ENCODE measurements around the gene ANO10.
"Not testable (repeated sequence)": the region's sequence is repeated elsewhere in the genome, so short reads cannot be mapped to it uniquely, and the experiment has no call there.

ANO10 gene

GRCh38 chr3:43496740-43497375 is 125.0 kb downstream of the ANO10 start:
- TF ChIP-seq CTCF (IDR thresholded peaks at IDR 0.05; ENCODE audit: low read depth, low read length), result no peak
- no peak overlapping the region for H3K4me3 ChIP-seq (ENCODE audit: low read depth, low read length)

- not testable (repeated sequence) for H3K4me3 ChIP-seq (ENCODE audit: low read depth, low read length)
Observed at GRCh38 chr3:43492932-43493331, 128.9 kb downstream of the ANO10 start.

- not testable (repeated sequence) for H3K4me3 ChIP-seq (ENCODE audit: low read depth, low read length)
Observed at GRCh38 chr3:43491807-43492206, 130.0 kb downstream of the ANO10 start.

GRCh38 chr3:43490640-43491185 is 131.1 kb downstream of the ANO10 start:
- H3K4me3 ChIP-seq (ENCODE audit: low read depth, low read length), result no peak overlapping the region
- no peak for TF ChIP-seq CTCF (IDR thresholded peaks at IDR 0.05; ENCODE audit: low read depth, low read length)

- no peak for TF ChIP-seq CTCF (IDR thresholded peaks at IDR 0.05; ENCODE audit: low read depth, low read length)
- no peak overlapping the region for H3K4me3 ChIP-seq (ENCODE audit: low read depth, low read length)
Observed at GRCh38 chr3:43489930-43490329, 131.9 kb downstream of the ANO10 start.

- H3K4me3 ChIP-seq (ENCODE audit: low read depth, low read length), result no peak overlapping the region
- TF ChIP-seq CTCF (IDR thresholded peaks at IDR 0.05; ENCODE audit: low read depth, low read length), result no peak
Observed at GRCh38 chr3:43485931-43486330, 135.9 kb downstream of the ANO10 start.

- no peak for TF ChIP-seq CTCF (IDR thresholded peaks at IDR 0.05; ENCODE audit: low read depth, low read length)
- H3K4me3 ChIP-seq (ENCODE audit: low read depth, low read length), result no peak overlapping the region
Observed at GRCh38 chr3:43484926-43485488, 136.8 kb downstream of the ANO10 start.

GRCh38 chr3:43481375-43481774 is 140.4 kb downstream of the ANO10 start:
- no peak overlapping the region for H3K4me3 ChIP-seq (ENCODE audit: low read depth, low read length)
- no peak for TF ChIP-seq CTCF (IDR thresholded peaks at IDR 0.05; ENCODE audit: low read depth, low read length)

- not testable (repeated sequence) for H3K4me3 ChIP-seq (ENCODE audit: low read depth, low read length)
Observed at GRCh38 chr3:43478839-43479238, 143.0 kb downstream of the ANO10 start.
